Mucosa of descending colon (tissue), 3 donors: ENCODE results near the gene GPR160. TPM values are rescaled to one million over a fixed set of nuclear protein-coding genes. Genes with fewer than 3 reads are reported as not detected.
A peak's percentile ranks its signal among the peaks of the same experiment; 100 is the strongest.

Experiments used
- ATAC-seq: fragments of 200-7000 bp; cut with Tn5 transposase; one replicate; pipeline ENCODE4 v1.9.1; 2020; ENCODE audit warnings: mild to moderate bottlenecking, moderate library complexity
- DNase-seq, 3 donors: peaks; one replicate each; pipeline ENCODE4 v3.0.0-alpha.2; 2020
- H3K36me3 ChIP-seq: fragments of 200-600 bp; one replicate; pipeline ENCODE4 v1.8.0; 2021; ENCODE audit warnings: low read depth, mild to moderate bottlenecking
- H3K4me1 ChIP-seq: fragments of 200-600 bp; one replicate; pipeline ENCODE4 v1.8.0; 2021; ENCODE audit warnings: low read depth, mild to moderate bottlenecking
- H3K4me3 ChIP-seq: fragments of 200-600 bp; one replicate; pipeline ENCODE4 v1.8.0; 2021; ENCODE audit warnings: mild to moderate bottlenecking
- H3K9me3 ChIP-seq: fragments of 200-600 bp; one replicate; pipeline ENCODE4 v1.8.0; 2021; ENCODE audit warnings: mild to moderate bottlenecking
- intact Hi-C, 2 donors: fragments of 100-400 bp; cut with DNase I in 1 of 2; cut with micrococcal nuclease in 1 of 2; formaldehyde crosslinking; loops; one replicate each; pipeline versions ENCODE4 v1.11.0 to v1.11.1; 2022; cut with DNase I, micrococcal nuclease
- total RNA-seq, 3 donors: library from RNA; stranded (reverse); fragmentation: NEBNext Ultra II Directional in 2 of 3; extraction: Animal tissue kit (Norgen Biotek cat#: 25700) in 2 of 3; gene quantifications; one replicate each; pipeline versions ENCODE4 v1.2.1 to v1.2.4, GENCODE V29; 2021 to 2023
- TF ChIP-seq, protein P1 (sequence below): fragments of 200-600 bp; IDR thresholded peaks from one replicate; pipeline ENCODE4 v1.8.0; 2022; ENCODE audit warnings: antibody characterized with exemption, mild to moderate bottlenecking
- donor health status: DM: no; HTN: no; CAD: no; lungs with moderate emphysema.
- donor health status: DM: no; HTN: no; CAD: no.
- donor health status: DM: no; HTN: yes; CAD: no.

GPR160 gene
- total RNA-seq, 3 donors from 2014 or later = 30.0 to 96.5 (median 67.6) TPM

DNA sequence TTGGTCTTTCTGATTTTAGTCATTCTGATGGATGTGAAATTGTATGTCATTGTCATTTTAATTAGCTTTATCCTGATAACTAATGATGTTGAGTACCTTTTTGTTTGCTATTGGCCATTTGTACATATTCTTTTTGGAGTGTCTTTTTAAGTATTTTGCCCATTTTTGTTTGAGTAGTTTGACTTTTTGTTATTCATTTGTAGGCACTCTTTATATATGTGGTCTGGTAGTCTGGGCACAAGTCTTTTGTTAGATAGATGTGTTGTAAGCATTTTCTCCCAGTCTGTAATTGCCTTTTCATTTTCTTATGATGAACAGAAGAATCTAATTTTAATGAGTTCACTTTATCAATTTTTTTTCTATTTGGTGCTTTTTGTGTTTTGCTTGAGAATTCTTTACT lies 14.6 kb downstream of the GPR160 start:
- ATAC-seq (no peak), DNase-seq (no peak)
- TF ChIP-seq, protein P1, sequence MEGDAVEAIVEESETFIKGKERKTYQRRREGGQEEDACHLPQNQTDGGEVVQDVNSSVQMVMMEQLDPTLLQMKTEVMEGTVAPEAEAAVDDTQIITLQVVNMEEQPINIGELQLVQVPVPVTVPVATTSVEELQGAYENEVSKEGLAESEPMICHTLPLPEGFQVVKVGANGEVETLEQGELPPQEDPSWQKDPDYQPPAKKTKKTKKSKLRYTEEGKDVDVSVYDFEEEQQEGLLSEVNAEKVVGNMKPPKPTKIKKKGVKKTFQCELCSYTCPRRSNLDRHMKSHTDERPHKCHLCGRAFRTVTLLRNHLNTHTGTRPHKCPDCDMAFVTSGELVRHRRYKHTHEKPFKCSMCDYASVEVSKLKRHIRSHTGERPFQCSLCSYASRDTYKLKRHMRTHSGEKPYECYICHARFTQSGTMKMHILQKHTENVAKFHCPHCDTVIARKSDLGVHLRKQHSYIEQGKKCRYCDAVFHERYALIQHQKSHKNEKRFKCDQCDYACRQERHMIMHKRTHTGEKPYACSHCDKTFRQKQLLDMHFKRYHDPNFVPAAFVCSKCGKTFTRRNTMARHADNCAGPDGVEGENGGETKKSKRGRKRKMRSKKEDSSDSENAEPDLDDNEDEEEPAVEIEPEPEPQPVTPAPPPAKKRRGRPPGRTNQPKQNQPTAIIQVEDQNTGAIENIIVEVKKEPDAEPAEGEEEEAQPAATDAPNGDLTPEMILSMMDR = no peak
- Histone ChIP-seq H3K9me3 (no peaks in the 10 kb centered on the region), H3K36me3 (no peaks in the 10 kb centered on the region), H3K4me3 (no peak overlapping the region), H3K4me1 (peaks cover 29% of the 10 kb centered on the region)
- intact Hi-C loops = no loop called here

DNA sequence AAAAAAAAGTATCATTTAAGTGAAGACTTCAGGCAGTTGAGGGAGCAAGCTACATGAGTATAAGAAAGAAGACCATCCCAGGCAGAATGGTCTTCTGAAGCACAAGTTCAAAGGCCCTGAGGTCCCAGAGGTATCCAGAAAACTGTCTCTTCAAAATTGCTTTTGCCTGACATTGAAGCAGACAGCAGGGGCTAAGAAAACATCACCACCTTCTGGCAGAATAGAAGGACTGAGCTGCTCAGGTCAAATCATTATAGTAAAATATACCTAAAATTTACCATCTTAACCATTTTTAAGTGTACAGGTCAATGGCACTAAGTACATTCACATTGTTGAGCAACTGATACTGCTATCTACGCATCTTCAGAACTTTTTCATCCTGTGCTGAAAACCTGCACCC lies 16.4 kb downstream of the GPR160 start:
- intact Hi-C loops = no loop called here
- ATAC-seq = no peak
- no peak for DNase-seq

DNA sequence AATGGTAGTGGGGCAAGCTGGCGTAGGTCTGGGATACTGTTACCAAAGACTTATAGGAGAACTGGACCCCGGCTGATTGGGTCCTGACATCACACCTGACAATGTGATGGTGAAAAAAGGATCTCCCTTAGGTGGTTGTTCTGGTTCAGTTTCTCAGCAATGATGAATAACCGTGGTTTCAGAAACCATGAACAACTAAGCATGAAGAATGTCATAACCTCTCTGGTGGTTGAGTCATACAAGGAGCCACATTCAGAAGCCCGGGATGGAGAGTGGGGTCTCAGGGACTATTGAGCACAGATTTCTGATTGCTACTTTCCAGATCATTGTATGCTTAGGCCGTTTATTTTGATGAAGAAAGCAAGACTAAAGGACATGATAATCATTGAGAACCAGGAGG lies 17.4 kb downstream of the GPR160 start:
- intact Hi-C loops = no loop called here
- Histone ChIP-seq H3K4me3 (no peak overlapping the region), H3K4me1 (peaks cover 2% of the 10 kb centered on the region), H3K36me3 (no peaks in the 10 kb centered on the region), H3K9me3 (no peaks in the 10 kb centered on the region)
- DNase-seq (no peak), ATAC-seq (no peak)
- TF ChIP-seq, protein P1 = no peak

More for the DNA sequence above, 16.4 kb downstream of the GPR160 start:
- peaks cover 12% of the 10 kb centered on the region for H3K4me1 ChIP-seq
- no peaks in the 10 kb centered on the region for H3K9me3 ChIP-seq
- H3K4me3 ChIP-seq = no peak overlapping the region
- TF ChIP-seq, protein P1 = no peak
- no peaks in the 10 kb centered on the region for H3K36me3 ChIP-seq

DNA sequence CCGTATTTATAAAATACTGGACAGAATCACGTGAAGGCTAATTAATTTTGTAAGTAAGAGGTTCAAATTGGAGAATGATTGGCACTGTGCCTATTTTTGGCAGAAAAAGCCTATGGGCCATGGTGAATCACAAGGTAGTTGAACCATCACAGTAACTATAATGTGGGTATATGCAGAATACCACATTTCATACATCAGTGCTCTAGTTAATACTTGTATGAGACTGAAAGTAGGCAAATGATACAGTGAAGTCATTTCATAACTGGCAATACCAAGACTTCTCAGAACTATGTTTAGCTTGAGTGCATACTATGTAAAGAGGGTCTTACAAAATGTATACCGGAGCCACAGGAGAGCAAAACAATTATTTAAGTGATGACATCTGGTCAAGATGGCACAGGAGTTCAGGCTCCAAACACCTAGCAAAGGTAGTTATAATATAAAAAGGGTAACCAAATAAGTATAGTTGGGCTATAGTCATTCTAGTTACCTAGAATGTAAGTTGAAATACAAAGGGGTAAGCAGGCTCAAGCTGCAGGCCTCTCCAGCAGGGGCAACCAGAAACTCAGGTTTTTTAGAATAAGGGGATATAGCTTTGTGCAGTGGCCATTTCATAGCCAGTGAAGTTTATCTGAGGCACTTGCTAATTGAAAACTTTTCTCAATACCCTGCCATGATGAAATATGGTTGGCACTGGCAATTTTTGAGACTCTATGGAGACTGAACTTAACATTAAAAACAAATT lies 19.1 kb downstream of the GPR160 start:
- DNase-seq = no peak
- peak; percentile 8 for ATAC-seq

DNA sequence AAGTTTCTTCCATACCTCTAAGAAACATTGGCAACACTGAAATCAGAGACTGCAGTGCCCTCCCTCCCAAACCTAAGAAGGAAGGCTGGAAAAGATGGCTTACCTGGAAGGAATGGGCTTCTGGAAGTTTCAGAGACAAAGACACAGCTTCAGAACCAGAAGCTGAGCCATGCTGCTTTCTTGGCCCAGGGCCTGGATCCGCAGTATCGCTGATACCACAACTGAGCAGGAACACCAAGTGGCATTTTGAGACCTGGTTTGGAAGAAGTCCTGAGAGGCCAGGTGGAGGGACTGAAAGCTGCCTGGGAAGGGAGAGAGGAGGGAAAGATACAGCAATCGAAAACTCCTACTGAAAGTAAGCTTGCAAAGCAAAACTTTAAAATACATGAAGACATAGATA lies 19.8 kb downstream of the GPR160 start:
- Histone ChIP-seq H3K4me1 (no peaks in the 10 kb centered on the region), H3K4me3 (no peak overlapping the region), H3K36me3 (no peaks in the 10 kb centered on the region), H3K9me3 (no peaks in the 10 kb centered on the region)
- intact Hi-C loops = no loop called here
- TF ChIP-seq, protein P1 = no peak
- ATAC-seq = no peak
- DNase-seq = no peak

More for the DNA sequence above, 19.1 kb downstream of the GPR160 start:
- Histone ChIP-seq H3K36me3 (no peaks in the 10 kb centered on the region), H3K4me1 (no peaks in the 10 kb centered on the region), H3K4me3 (no peak overlapping the region), H3K9me3 (no peaks in the 10 kb centered on the region)
- TF ChIP-seq, protein P1 = no peak
- intact Hi-C loops = no loop called here

DNA sequence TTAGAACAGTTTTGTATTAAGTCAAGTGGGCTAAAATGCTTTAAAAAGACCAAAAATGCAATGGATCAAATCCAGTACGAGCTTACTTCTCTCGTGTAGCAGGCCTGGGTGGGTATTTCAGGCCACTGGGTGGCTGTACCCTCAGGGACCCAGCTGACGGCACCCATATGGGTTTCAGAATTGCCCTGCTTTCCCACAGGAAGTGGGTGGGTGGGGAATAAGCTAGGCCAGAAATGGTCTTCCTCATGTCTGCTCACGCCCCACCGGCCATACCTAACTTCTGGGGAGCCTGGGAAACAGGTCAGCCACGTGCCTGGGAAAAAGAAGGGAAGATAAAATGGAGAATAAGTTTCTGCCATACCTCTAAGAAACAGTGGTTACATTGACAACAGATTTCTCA lies 20.3 kb downstream of the GPR160 start:
- DNase-seq (no peak), ATAC-seq (no peak)
- Histone ChIP-seq H3K4me1 (no peaks in the 10 kb centered on the region), H3K9me3 (no peaks in the 10 kb centered on the region), H3K4me3 (no peak overlapping the region), H3K36me3 (no peaks in the 10 kb centered on the region)
- intact Hi-C loops = no loop called here
- TF ChIP-seq, protein P1 = no peak
